K562 (cell line): ENCODE results near the gene ORAI2. TPM values are rescaled to one million over a fixed set of nuclear protein-coding genes. Genes with fewer than 3 reads are reported as not detected.
A peak's percentile ranks its signal among the peaks of the same experiment; 100 is the strongest.

Source experiments
- ATAC-seq: fragments of 200-7000 bp; cut with Tn5 transposase; 3 replicates; pipeline ENCODE4 v1.9.1; 2020; ENCODE audit warnings: moderate library complexity
- BruUV-seq: library from RNA; stranded (reverse); fragments of 400-500 nt; replicated peaks from 2 replicates; lab custom pipeline; 2021; lab: Mats Ljungman, UMichigan
- CTCF ChIA-PET: fragments of 300-600 bp; formaldehyde crosslinking; extraction: SDS; loops from one replicate; lab custom pipeline; 2021; ENCODE audit warnings: low intra/inter-chr PET ratio; lab: Yijun Ruan, JAX
- POLR2A ChIA-PET: fragments of 300-600, 350-650 bp; sonication (Branson Sonifier 250); formaldehyde crosslinking; extraction: SDS; loops from one replicate; lab custom pipeline; 2021; ENCODE audit warnings: antibody characterized with exemption, inconsistent platforms; lab: Yijun Ruan, JAX
- DNase-seq, 4 experiments: peaks; one replicate each; pipeline versions ENCODE4 v3.0.0 to v3.0.0-alpha.2; 2011 to 2018; ENCODE audit warnings: low spot score in 3 of 4, mixed read lengths in 3 of 4; ENCODE audit errors: extremely low read depth in 1 of 4
- FAIRE-seq: peaks from 2 replicates; lab custom pipeline; 2011; peaks lifted over from hg19 to GRCh38; lab: Jason Lieb, UNC
- H2AFZ ChIP-seq: 2 replicates; pipeline ENCODE4 v1.6.0; 2011; ENCODE audit warnings: low read depth, low read length, control low read depth, inconsistent platforms
- H3K27ac ChIP-seq: fragments of 200-600 bp; 3 replicates; pipeline ENCODE4 v1.8.0; 2011; ENCODE audit warnings: low read depth, mild to moderate bottlenecking, control low read depth, inconsistent platforms, low read length, moderate library complexity, mixed read lengths; ENCODE audit errors: extremely low read depth
- H3K27me3 ChIP-seq, 2 experiments: fragments of 300-600 bp in 1 of 2; 2 replicates in 1 of 2; 3 replicates in 1 of 2; pipeline versions ENCODE4 v1.6.0 to v1.8.0; 2011; ENCODE audit warnings: inconsistent platforms in 2 of 2, low read length in 2 of 2, mild to moderate bottlenecking in 1 of 2, mixed read lengths in 1 of 2, moderate library complexity in 1 of 2; ENCODE audit not compliant: control insufficient read depth in 2 of 2, insufficient read depth in 2 of 2
- H3K36me3 ChIP-seq: fragments of 300-600 bp; 3 replicates; pipeline ENCODE4 v1.8.0; 2011; ENCODE audit warnings: mild to moderate bottlenecking, low read length, inconsistent platforms; ENCODE audit not compliant: control insufficient read depth, insufficient read depth
- H3K4me1 ChIP-seq, 2 experiments: fragments of 200-600 bp in 1 of 2; replicated peaks in 1 of 2; 2 replicates in 1 of 2; 3 replicates in 1 of 2; pipeline versions ENCODE4 v1.5.1 to v1.8.0; 2011; ENCODE audit warnings: inconsistent platforms in 2 of 2, low read length in 2 of 2, mild to moderate bottlenecking in 1 of 2, mixed read lengths in 1 of 2, moderate library complexity in 1 of 2; ENCODE audit not compliant: control insufficient read depth in 2 of 2, insufficient read depth in 2 of 2
- H3K4me2 ChIP-seq: 2 replicates; pipeline ENCODE4 v1.6.1; 2011; ENCODE audit warnings: low read length, control low read depth, inconsistent platforms, mixed read lengths; ENCODE audit not compliant: insufficient read depth
- H3K4me3 ChIP-seq: fragments of 200-600 bp; sonication (generic), shearing (Covaris generic); 2 replicates; pipeline ENCODE4 v1.5.1; 2016; ENCODE audit warnings: control low read depth, inconsistent platforms
- H3K79me2 ChIP-seq: fragments of 200-600 bp; 3 replicates; pipeline ENCODE4 v1.8.0; 2011; ENCODE audit warnings: low read length, inconsistent platforms; ENCODE audit not compliant: control insufficient read depth, insufficient read depth
- H3K9ac ChIP-seq, 2 experiments: 2 replicates each; pipeline versions ENCODE4 v1.6.0 to v1.6.1; 2011; ENCODE audit warnings: low read depth in 2 of 2, low read length in 2 of 2, control low read depth in 1 of 2, inconsistent platforms in 1 of 2, mild to moderate bottlenecking in 1 of 2, mixed read lengths in 1 of 2; ENCODE audit not compliant: insufficient read depth in 1 of 2
- H3K9me1 ChIP-seq: one replicate; pipeline ENCODE4 v1.6.0; 2011; ENCODE audit warnings: inconsistent platforms, mild to moderate bottlenecking, low read length, moderate library complexity; ENCODE audit not compliant: control insufficient read depth, insufficient read depth
- H3K9me3 ChIP-seq: replicated peaks from 2 replicates; pipeline ENCODE4 v1.5.1; 2011; ENCODE audit warnings: low read depth, low read length, inconsistent platforms; ENCODE audit not compliant: control insufficient read depth, insufficient read depth
- H4K20me1 ChIP-seq: replicated peaks from 2 replicates; pipeline ENCODE4 v1.6.1; 2011; ENCODE audit warnings: low read length, inconsistent platforms, mixed read lengths; ENCODE audit not compliant: control insufficient read depth, insufficient read depth
- C11orf30 ChIP-seq: fragments of 450-650 bp; IDR thresholded peaks from 2 replicates; pipeline ENCODE4 v1.6.1; 2016; ENCODE audit warnings: low read depth, mild to moderate bottlenecking
- EWSR1 ChIP-seq: fragments of 450-650 bp; IDR thresholded peaks from 2 replicates; pipeline ENCODE4 v1.6.1; 2018; ENCODE audit warnings: borderline replicate concordance, mild to moderate bottlenecking, low read depth, moderate library complexity; ENCODE audit not compliant: partially characterized antibody
- FOXJ2 ChIP-seq: fragments of 200-800 bp; sonication (Bioruptor generic); IDR thresholded peaks from 2 replicates; pipeline ENCODE4 v1.6.1; 2016; ENCODE audit warnings: missing genetic modification characterization, missing compliant biosample characterization
- MAFF ChIP-seq: IDR thresholded peaks from 2 replicates; pipeline ENCODE4 v1.6.1; 2012; ENCODE audit warnings: low read length, improper control_type of control experiment
- MAFG ChIP-seq: fragments of 450-650 bp; conservative IDR thresholded peaks from 2 replicates; pipeline ENCODE4 v1.6.1; 2016; ENCODE audit warnings: missing genetic modification characterization, missing compliant biosample characterization
- MAFK ChIP-seq: IDR thresholded peaks from 2 replicates; pipeline ENCODE4 v1.6.1; 2011; ENCODE audit warnings: low read length, improper control_type of control experiment
- MTA3 ChIP-seq: fragments of 450-650 bp; formaldehyde crosslinking; IDR thresholded peaks from 2 replicates; pipeline ENCODE4 v1.6.1; 2017; ENCODE audit warnings: mild to moderate bottlenecking, borderline replicate concordance
- PURB ChIP-seq: sonication (generic); formaldehyde crosslinking; IDR thresholded peaks from 2 replicates; pipeline ENCODE4 v1.9.0; 2021; ENCODE audit warnings: low read depth, mild to moderate bottlenecking, missing genetic modification reagents
- ZC3H11A ChIP-seq: IDR thresholded peaks from 2 replicates; pipeline ENCODE4 v1.6.1; 2012; ENCODE audit warnings: low read depth, low read length, improper control_type of control experiment
- ZNF316 ChIP-seq: fragments of 450-650 bp; IDR thresholded peaks from 2 replicates; pipeline ENCODE4 v1.6.1; 2016
- ZNF507 ChIP-seq: conservative IDR thresholded peaks from 2 replicates; pipeline ENCODE4 v1.6.1; 2017; ENCODE audit warnings: missing genetic modification characterization, missing compliant biosample characterization
- ZNF639 ChIP-seq, 2 experiments: fragments of 200-800 bp in 1 of 2; sonication (Bioruptor generic) in 1 of 2; sonication (generic) in 1 of 2; formaldehyde crosslinking in 1 of 2; IDR thresholded peaks in 1 of 2; conservative IDR thresholded peaks in 1 of 2; 2 replicates each; pipeline versions ENCODE4 v1.5.0 to v1.6.1; 2016 to 2020; ENCODE audit warnings: missing compliant biosample characterization in 1 of 2, missing genetic modification characterization in 1 of 2, missing genetic modification reagents in 1 of 2
- WGBS: fragments of 100-300 bp; shearing (Covaris generic); methylation state at CpG from one replicate; pipeline ENCODE4 v1.1.6; 2016; ENCODE audit warnings: low coverage, mixed read lengths; ENCODE audit not compliant: insufficient coverage; ENCODE audit errors: missing lambda C conversion rate; 5-methylcytosine and 5-hydroxymethylcytosine counted together
- in situ Hi-C: fragments of 300-500 bp; cut with MboI; formaldehyde crosslinking; loops from 4 replicates; pipeline ENCODE4 v1.15.0; 2018; ENCODE audit warnings: inconsistent platforms, mixed read lengths
- intact Hi-C: fragments of 100-400 bp; cut with micrococcal nuclease; formaldehyde crosslinking; loops from 2 replicates; pipeline ENCODE4 v1.14.2; 2022
- polyA plus RNA-seq, 8 experiments: library from polyadenylated mRNA; depleted of rRNA in 4 of 8; stranded (reverse) in 5 of 8; unstranded in 3 of 8; fragments of >200 nt; fragmentation: Nextera tagmentation in 2 of 8; fragmentation: Illumina TruSeq in 1 of 8; extraction: Ambion mirVana in 2 of 8; extraction: Trizol in 1 of 8; gene quantifications; 2 replicates each; pipeline versions ENCODE4 v1.2.1 to v1.2.3, GENCODE V29; 2011 to 2014; ENCODE audit warnings: inconsistent platforms in 1 of 8, missing spikeins in 1 of 8
- total RNA-seq, 7 experiments: library from RNA; depleted of rRNA in 6 of 7; stranded (reverse); fragments of >200 nt in 6 of 7; fragmentation: Illumina TruSeq in 2 of 7; extraction: Trizol in 2 of 7; gene quantifications; 2 replicates each; pipeline versions ENCODE4 v1.2.1 to v1.2.3, GENCODE V29; 2011 to 2021; ENCODE audit warnings: low replicate concordance in 1 of 7

ORAI2 gene
- total and polyA plus RNA-seq, 9 of the 15 experiments (the other 6 are each of a cell fraction or from before 2014, with no cell fraction given): 1.1 to 27.7 (median 9.2) TPM

GRCh38 chr7:102417105-102417504, 16.3 kb upstream of the ORAI2 start (continued):
- TF ChIP-seq ZC3H11A (no peak), ZNF507 (no peak)

- no TSS peak for BruUV-seq
- in situ Hi-C loops (no loop called here), intact Hi-C loops (no loop called here)
- Histone ChIP-seq H3K27ac (no peak overlapping the region), H3K9me1 (no peaks in the 10 kb centered on the region), H3K79me2 (peaks cover 4% of the 10 kb centered on the region; the same call in 1 of the 3 replicates), H3K9ac (0 out of 4 replicates have a peak overlapping the region, but pooled peaks of 1 of the 2 experiments have one; percentile 60), H4K20me1 (no peaks in the 10 kb centered on the region), H2AFZ (no peak overlapping the region), H3K4me1 (peaks cover 25 to 31% of the 10 kb centered on the region in 2 experiments), H3K36me3 (peaks cover 74% of the 10 kb centered on the region; the same call in 2 of the 3 replicates), H3K27me3 (no peaks in the 10 kb centered on the region), H3K9me3 (no peaks in the 10 kb centered on the region), H3K4me2 (no peak overlapping the region), H3K4me3 (no peak overlapping the region)
- TF ChIP-seq MTA3: no peak
- no peak for TF ChIP-seq EWSR1
- peak; percentile 74 for TF ChIP-seq MAFG (tag)
- peak; percentile 87 for TF ChIP-seq ZNF316
- no peak for TF ChIP-seq ZNF639 (CRISPR knock-in tag; conservative IDR thresholded peaks at IDR 0.05 in 1 of 2, IDR thresholded peaks at IDR 0.05 in 1 of 2)
- TF ChIP-seq PURB (CRISPR knock-in tag): no peak
- TF ChIP-seq FOXJ2 (tag): no peak
- TF ChIP-seq MAFF: peak; percentile 76
- TF ChIP-seq C11orf30: peak; percentile 75
- TF ChIP-seq MAFK: peak; percentile 68; the same call in 1 of the 2 replicates
- FAIRE-seq: no peak
- ChIA-PET CTCF (no interaction called here), POLR2A (no interaction called here)
- 93% methylated on average over 5 of the region's 5 CpGs for WGBS
- DNase-seq: no peak
- no peak for ATAC-seq
Observed at GRCh38 chr7:102418592-102418991, 14.8 kb upstream of the ORAI2 start.
